HepG2 (cell line): Measurements from ENCODE around the gene FETUB. TPM values are rescaled to one million over a fixed set of nuclear protein-coding genes. Genes with fewer than 3 reads are reported as not detected.

ENCODE experiments used
- AGO2 ChIP-seq: fragments of 200-400 bp; formaldehyde crosslinking; optimal IDR thresholded peaks from 2 replicates; pipeline ENCODE3; 2017; ENCODE audit warnings: mild to moderate bottlenecking, low read depth, low read length, moderate library complexity
- DMAP1 ChIP-seq: IDR thresholded peaks from 2 replicates; pipeline ENCODE4 v1.6.1; 2016
- KMT2A ChIP-seq: sonication (generic); formaldehyde crosslinking; IDR thresholded peaks from 2 replicates; pipeline ENCODE4 v1.4.0; 2020; ENCODE audit warnings: missing genetic modification reagents
- MZF1 ChIP-seq: sonication (generic); formaldehyde crosslinking; IDR thresholded peaks from 2 replicates; pipeline ENCODE4 v1.8.1; 2023; ENCODE audit warnings: mild to moderate bottlenecking, missing genetic modification reagents, borderline replicate concordance
- NFE2L2 ChIP-seq: fragments of 150-350 bp; IDR thresholded peaks from 2 replicates; pipeline ENCODE4 v1.6.1; 2014; ENCODE audit warnings: low read length
- POLR2A ChIP-seq, 2 experiments: IDR thresholded peaks; 2 replicates each; pipeline ENCODE4 v1.6.1; 2011; ENCODE audit warnings: low read depth in 2 of 2, low read length in 2 of 2, mild to moderate bottlenecking in 1 of 2, moderate library complexity in 1 of 2; ENCODE audit not compliant: insufficient read depth in 1 of 2
- PRDM4 ChIP-seq: sonication (generic); formaldehyde crosslinking; IDR thresholded peaks from 2 replicates; pipeline ENCODE4 v1.9.0; 2021; ENCODE audit warnings: missing genetic modification reagents, borderline replicate concordance
- SNAPC4 ChIP-seq: sonication (generic); formaldehyde crosslinking; IDR thresholded peaks from 2 replicates; pipeline ENCODE4 v1.4.0; 2020; ENCODE audit warnings: mild to moderate bottlenecking, missing genetic modification reagents
- YEATS4 ChIP-seq: sonication (generic); formaldehyde crosslinking; IDR thresholded peaks from 2 replicates; pipeline ENCODE4 v1.4.0; 2020; ENCODE audit warnings: missing genetic modification reagents, borderline replicate concordance
- ZNF121 ChIP-seq: sonication (generic); formaldehyde crosslinking; IDR thresholded peaks from 2 replicates; pipeline ENCODE4 v1.5.0; 2020; ENCODE audit warnings: mild to moderate bottlenecking, missing genetic modification reagents
- ZNF232 ChIP-seq: sonication (generic); formaldehyde crosslinking; IDR thresholded peaks from 2 replicates; pipeline ENCODE4 v1.4.0; 2020; ENCODE audit warnings: missing genetic modification reagents, borderline replicate concordance
- ZNF282 ChIP-seq: fragments of 450-650 bp; IDR thresholded peaks from 2 replicates; pipeline ENCODE4 v1.6.1; 2018; ENCODE audit not compliant: partially characterized antibody
- ZNF335 ChIP-seq: sonication (generic); formaldehyde crosslinking; IDR thresholded peaks from 2 replicates; pipeline ENCODE4 v1.4.0; 2020; ENCODE audit warnings: missing genetic modification reagents
- ZNF616 ChIP-seq: sonication (generic); formaldehyde crosslinking; IDR thresholded peaks from 2 replicates; pipeline ENCODE4 v1.5.0; 2020; ENCODE audit warnings: low read depth, mild to moderate bottlenecking, missing genetic modification reagents
- polyA plus RNA-seq, 8 experiments: library from polyadenylated mRNA; depleted of rRNA in 3 of 8; stranded (reverse) in 7 of 8; unstranded in 1 of 8; fragments of >200 nt; fragmentation: Illumina TruSeq in 4 of 8; extraction: Trizol in 4 of 8; gene quantifications; 2 replicates each; pipeline versions ENCODE4 v1.2.1 to v1.2.3, GENCODE V29; 2011 to 2016; ENCODE audit warnings: low read depth in 4 of 8, missing spikeins in 1 of 8, mixed read lengths in 1 of 8; ENCODE audit not compliant: insufficient read depth in 1 of 8
- total RNA-seq, 5 experiments: library from RNA; depleted of rRNA; stranded (reverse); fragments of >200 nt; fragmentation: Illumina TruSeq; extraction: Trizol; gene quantifications; 2 replicates each; pipeline ENCODE4 v1.2.3, GENCODE V29; 2016; ENCODE audit warnings: low read depth in 1 of 5
- TF ChIP-seq, protein P1 (sequence below): IDR thresholded peaks from 2 replicates; pipeline ENCODE4 v1.4.0; 2020; ENCODE audit warnings: mild to moderate bottlenecking, missing genetic modification reagents

Gene FETUB
- total and polyA plus RNA-seq, 2 of the 13 experiments (the other 11 are each of a cell fraction or from before 2014, with no cell fraction given) = 2.1 to 4.4 TPM

DNA sequence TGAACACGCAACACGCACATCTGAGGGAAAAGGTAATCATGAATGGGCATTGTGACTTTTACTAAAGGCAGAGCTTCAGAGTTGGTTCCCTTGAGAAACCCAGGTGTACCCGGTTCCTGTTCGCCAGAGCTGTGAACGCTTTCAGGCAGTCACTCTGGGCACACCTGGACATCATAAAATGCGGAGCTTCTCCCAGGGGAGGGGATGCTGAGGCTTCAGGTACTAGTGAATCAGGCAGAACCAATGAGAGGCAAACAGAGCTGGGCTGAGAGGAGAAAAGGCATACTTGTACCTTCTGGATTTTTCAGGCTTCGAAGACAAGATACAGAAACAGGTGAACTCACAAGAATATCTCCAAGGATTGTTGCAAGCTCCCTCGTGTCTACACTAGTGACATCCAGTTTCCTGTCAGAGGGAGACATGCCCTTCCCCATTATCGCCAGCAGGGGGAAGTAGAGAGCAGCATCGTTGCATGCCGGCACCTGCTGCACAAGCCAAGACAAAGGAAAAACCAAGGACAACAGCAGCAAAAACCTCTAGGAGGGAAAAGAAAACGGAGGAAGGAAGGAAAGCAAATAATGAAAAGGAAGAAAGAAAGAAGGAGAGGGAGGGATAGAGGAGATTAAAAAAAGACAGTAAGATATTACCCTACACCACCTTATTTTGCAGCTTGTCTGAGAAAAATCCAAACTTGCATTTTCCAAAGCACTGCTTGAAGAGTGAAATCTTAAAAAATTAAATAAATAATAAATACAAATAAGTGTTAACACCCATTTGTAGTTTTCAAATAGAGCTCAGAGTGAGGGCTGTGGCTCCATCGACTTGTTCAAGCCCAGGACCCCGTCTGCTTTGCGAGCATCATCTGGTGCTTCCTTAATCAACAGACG lies 25.4 kb upstream of the FETUB start (continued):
- TF ChIP-seq ZNF121 (no peak), YEATS4 (CRISPR knock-in tag) (no peak), ZNF282 (no peak), ZNF616 (CRISPR knock-in tag) (no peak), MZF1 (CRISPR knock-in tag) (no peak), AGO2 (no peak), ZNF232 (CRISPR knock-in tag) (no peak; the same call in 1 of the 2 replicates), SNAPC4 (CRISPR knock-in tag) (no peak), PRDM4 (no peak), KMT2A (CRISPR knock-in tag) (0 out of 2 replicates have a peak, but pooled peaks have one; percentile 27), NFE2L2 (no peak), POLR2A (IDR thresholded peaks at IDR 0.05; ENCODE audit: insufficient read depth in 1 of 2, low read depth in 2 of 2, low read length in 2 of 2) (peak; percentile 16 to 54; a peak in 1 of 4 replicates), DMAP1 (CRISPR knock-in tag) (peak; percentile 30; the same call in 1 of the 2 replicates), ZNF335 (CRISPR knock-in tag) (no peak)
- TF ChIP-seq, protein P1, sequence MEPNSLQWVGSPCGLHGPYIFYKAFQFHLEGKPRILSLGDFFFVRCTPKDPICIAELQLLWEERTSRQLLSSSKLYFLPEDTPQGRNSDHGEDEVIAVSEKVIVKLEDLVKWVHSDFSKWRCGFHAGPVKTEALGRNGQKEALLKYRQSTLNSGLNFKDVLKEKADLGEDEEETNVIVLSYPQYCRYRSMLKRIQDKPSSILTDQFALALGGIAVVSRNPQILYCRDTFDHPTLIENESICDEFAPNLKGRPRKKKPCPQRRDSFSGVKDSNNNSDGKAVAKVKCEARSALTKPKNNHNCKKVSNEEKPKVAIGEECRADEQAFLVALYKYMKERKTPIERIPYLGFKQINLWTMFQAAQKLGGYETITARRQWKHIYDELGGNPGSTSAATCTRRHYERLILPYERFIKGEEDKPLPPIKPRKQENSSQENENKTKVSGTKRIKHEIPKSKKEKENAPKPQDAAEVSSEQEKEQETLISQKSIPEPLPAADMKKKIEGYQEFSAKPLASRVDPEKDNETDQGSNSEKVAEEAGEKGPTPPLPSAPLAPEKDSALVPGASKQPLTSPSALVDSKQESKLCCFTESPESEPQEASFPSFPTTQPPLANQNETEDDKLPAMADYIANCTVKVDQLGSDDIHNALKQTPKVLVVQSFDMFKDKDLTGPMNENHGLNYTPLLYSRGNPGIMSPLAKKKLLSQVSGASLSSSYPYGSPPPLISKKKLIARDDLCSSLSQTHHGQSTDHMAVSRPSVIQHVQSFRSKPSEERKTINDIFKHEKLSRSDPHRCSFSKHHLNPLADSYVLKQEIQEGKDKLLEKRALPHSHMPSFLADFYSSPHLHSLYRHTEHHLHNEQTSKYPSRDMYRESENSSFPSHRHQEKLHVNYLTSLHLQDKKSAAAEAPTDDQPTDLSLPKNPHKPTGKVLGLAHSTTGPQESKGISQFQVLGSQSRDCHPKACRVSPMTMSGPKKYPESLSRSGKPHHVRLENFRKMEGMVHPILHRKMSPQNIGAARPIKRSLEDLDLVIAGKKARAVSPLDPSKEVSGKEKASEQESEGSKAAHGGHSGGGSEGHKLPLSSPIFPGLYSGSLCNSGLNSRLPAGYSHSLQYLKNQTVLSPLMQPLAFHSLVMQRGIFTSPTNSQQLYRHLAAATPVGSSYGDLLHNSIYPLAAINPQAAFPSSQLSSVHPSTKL (CRISPR knock-in tag) = no peak
